CD4-positive, alpha-beta T cell treated with Interleukin-12 subunit alpha and Interleukin-12 subunit beta, for 1 hour (primary cell): ENCODE data around the gene PDGFRA.
A peak's percentile ranks its signal among the peaks of the same experiment; 100 is the strongest.
"Not testable (repeated sequence)": the region's sequence is repeated elsewhere in the genome, so short reads cannot be mapped to it uniquely, and the experiment has no call there.

Experiments used
- DNase-seq: peaks from one replicate; pipeline ENCODE4 v3.0.0-alpha.2; 2020

The PDGFRA gene

DNA sequence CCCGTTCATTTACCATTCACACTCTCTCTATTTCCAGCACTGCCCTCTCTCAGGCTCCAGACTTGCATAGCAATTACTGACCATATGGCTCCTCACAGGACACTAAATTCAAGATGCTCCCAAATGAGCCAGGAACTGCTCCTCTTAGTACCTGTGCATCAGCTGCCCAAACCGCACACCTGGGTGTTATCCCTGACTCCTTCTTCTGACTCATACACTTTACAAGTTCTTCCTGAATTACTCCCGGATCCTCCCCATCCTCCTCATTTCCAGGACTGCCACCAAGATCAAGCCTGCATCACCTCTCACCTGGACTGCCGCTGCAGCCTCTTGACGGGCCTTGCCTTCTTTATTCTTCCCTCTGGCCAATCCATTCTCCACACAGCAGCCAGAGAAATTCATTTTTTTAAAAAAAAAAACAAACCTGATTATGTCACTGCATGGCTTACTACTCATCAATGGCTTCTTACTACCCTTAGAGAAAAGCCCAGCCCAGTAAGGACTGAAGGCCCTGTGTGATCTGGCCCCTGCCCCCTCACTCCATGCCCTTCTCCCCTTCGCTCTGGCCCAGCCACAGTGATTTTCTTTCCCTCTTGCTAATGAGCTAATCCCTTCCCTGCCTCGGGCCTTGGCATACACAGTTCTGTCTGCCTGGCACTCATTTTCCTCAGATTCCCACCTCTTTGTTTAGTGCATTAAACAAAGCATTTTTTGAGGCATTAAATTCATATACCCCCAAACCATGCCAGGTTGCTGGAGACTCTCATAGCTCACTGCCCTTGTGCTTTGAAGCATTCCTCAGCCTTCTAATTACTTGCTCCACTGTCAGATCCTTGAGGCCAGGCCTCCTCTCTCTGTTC, 92.0 kb downstream of the PDGFRA start:
- DNase-seq: no peak

- peak; percentile 26 for DNase-seq
Measured at GRCh38 chr4:54322818-54323417, 93.8 kb downstream of the PDGFRA start.

- DNase-seq: no peak
Measured at GRCh38 chr4:54330896-54331295, 101.8 kb downstream of the PDGFRA start.

- DNase-seq: no peak
Measured at GRCh38 chr4:54332542-54332941, 103.4 kb downstream of the PDGFRA start.

DNA sequence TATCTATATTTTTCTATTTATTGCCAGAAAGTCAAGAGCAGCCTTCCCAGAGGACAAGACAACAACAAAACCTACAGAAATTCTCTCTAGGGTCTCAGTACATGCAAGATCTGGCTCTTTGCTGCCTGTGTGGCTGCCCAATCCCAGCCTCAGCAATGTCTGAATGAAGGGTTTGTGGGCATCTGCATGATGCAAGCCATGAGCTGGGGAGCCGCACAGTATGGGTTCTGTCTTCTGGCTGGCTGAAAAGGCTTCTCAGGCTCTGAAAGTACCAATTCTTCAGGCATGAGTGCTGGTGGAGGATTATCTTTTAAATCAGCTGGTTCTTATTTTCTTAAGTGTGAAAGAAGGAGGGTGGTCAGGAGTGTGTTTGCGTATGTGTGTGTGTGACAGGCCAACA, 104.6 kb downstream of the PDGFRA start:
- DNase-seq: no peak

DNA sequence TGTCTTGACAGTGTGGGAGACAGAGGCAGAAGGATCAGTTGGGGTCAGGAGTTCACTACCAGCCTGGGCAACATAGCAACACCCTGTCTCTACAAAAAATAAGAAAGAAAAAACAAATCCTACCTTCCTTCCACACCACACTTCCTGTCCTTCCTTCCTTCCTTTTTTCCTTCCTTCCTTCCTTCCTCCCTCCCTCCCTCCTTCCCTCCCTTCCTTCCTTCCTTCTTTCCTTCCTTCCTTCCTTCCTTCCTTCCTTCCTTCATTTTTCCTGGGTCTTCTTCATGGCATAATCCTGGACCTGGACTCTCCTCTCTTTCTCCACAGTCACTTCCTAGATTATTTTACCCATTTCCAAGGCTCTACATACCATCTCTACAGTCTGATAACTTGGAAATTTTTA, 105.7 kb downstream of the PDGFRA start:
- DNase-seq: not testable (repeated sequence)

DNA sequence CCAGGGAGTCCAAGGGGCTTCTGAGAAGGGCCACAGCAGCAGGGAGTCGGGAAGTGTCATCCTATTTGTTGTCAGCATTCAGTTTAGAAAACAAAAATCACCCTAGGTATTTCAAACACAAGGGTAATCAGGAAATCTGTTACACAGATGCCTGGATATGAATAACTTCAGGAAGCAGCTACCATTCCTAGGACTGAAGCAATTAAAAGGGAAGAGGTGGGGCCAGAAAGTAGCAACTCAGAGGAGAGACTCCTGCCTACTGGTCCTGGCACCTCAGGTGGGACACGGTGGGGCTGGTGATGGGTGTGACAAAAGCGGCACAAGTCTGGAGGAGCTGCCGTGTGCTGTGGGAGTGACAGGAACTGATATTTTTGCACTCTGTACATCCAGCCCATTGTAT, 107.9 kb downstream of the PDGFRA start:
- no peak for DNase-seq

GRCh38 chr4:54342067-54342466, 113.0 kb downstream of the PDGFRA start:
- not testable (repeated sequence) for DNase-seq
